ENCODE results near the gene GALR1.

DNA sequence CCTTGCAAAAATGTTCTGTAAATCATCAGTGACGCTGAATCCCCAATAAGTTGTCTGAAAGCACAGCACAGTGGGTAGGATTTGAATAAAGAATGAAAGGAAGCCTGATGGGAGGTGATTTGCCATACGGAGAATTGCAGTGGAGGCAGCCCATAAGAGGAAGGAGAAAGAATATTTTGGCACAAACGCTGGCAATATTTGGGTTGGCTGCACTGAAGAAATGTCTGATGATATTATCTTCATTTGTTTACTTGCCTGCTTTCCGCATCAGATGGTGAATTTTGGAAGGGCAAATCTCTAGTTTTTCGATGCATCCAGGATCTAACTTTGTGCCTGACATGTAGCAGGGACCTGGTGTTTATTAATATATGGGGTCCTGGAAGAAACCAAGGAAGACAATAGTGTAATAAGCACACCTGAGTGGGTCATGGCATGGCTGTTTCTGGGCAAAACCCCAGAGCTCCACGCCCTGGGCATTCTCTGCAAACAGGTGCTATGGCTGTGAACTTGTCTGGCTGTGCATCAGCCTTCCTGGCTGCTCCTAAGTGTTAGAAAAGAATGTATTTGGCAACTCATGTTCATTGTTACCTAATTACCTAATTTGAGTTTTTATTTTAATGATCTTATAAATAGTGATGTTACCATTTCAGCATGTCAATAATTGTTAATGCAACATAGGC, 5.9 kb downstream of the GALR1 start:
- TF ChIP-seq, protein P1, sequence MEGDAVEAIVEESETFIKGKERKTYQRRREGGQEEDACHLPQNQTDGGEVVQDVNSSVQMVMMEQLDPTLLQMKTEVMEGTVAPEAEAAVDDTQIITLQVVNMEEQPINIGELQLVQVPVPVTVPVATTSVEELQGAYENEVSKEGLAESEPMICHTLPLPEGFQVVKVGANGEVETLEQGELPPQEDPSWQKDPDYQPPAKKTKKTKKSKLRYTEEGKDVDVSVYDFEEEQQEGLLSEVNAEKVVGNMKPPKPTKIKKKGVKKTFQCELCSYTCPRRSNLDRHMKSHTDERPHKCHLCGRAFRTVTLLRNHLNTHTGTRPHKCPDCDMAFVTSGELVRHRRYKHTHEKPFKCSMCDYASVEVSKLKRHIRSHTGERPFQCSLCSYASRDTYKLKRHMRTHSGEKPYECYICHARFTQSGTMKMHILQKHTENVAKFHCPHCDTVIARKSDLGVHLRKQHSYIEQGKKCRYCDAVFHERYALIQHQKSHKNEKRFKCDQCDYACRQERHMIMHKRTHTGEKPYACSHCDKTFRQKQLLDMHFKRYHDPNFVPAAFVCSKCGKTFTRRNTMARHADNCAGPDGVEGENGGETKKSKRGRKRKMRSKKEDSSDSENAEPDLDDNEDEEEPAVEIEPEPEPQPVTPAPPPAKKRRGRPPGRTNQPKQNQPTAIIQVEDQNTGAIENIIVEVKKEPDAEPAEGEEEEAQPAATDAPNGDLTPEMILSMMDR (IDR thresholded peaks at IDR 0.05) = no peak
- no peak for TF ChIP-seq POLR2A (IDR thresholded peaks at IDR 0.05)

Data from Peyer's patch (tissue), 4 donors.